ENCODE data around the gene SORL1.

The SORL1 gene

DNA sequence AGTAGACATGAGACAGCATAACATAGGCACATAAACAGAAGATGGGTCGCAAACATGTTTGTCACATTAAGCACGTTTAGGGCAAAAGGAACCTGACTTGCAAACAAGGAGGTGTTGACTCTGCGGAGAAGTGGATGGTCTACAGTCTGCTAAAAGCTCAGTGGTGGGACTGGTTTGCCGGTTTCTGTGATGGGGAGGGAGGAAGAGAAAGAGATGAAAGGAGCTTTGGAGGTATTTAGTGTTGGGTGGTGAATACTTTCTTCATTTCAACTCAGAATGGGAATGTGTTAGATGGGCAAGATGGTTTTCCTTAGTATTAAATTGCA is 192.0 kb downstream of the SORL1 start:
- Histone ChIP-seq H3K9ac (ENCODE audit: low read depth, low read length) (no peak overlapping the region), H3K4me1 (ENCODE audit: insufficient read depth, low read length) (no peaks in the 10 kb centered on the region), H3K4me3 (ENCODE audit: low read depth in 1 of 2, low read length in 2 of 2) (no peak overlapping the region), H3K27ac (ENCODE audit: low read length) (no peak overlapping the region), H2AFZ (ENCODE audit: low read depth, low read length) (no peak overlapping the region), H3K4me2 (ENCODE audit: insufficient read depth, low read length) (no peak overlapping the region), H3K9me3 (ENCODE audit: insufficient read depth, low read length, severe bottlenecking) (no peaks in the 10 kb centered on the region), H3K27me3 (ENCODE audit: insufficient read depth, low read length, poor library complexity) (no peaks in the 10 kb centered on the region), H3K79me2 (ENCODE audit: insufficient read depth, low read length) (no peaks in the 10 kb centered on the region), H4K20me1 (ENCODE audit: insufficient read depth, low read length) (no peaks in the 10 kb centered on the region), H3K36me3 (ENCODE audit: insufficient read depth, low read length) (no peaks in the 10 kb centered on the region)
- ATAC-seq (ENCODE audit: insufficient read depth, low read depth): no peak
- TF ChIP-seq EZH2 (IDR thresholded peaks at IDR 0.05; ENCODE audit: borderline replicate concordance, low read depth, low read length, severe bottlenecking): no peak
- TF ChIP-seq, protein P1, sequence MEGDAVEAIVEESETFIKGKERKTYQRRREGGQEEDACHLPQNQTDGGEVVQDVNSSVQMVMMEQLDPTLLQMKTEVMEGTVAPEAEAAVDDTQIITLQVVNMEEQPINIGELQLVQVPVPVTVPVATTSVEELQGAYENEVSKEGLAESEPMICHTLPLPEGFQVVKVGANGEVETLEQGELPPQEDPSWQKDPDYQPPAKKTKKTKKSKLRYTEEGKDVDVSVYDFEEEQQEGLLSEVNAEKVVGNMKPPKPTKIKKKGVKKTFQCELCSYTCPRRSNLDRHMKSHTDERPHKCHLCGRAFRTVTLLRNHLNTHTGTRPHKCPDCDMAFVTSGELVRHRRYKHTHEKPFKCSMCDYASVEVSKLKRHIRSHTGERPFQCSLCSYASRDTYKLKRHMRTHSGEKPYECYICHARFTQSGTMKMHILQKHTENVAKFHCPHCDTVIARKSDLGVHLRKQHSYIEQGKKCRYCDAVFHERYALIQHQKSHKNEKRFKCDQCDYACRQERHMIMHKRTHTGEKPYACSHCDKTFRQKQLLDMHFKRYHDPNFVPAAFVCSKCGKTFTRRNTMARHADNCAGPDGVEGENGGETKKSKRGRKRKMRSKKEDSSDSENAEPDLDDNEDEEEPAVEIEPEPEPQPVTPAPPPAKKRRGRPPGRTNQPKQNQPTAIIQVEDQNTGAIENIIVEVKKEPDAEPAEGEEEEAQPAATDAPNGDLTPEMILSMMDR (IDR thresholded peaks at IDR 0.05; ENCODE audit: borderline replicate concordance, extremely low read depth, low read length, poor library complexity, severe bottlenecking): no peak
- no peak for DNase-seq

- DNase-seq (no peak), ATAC-seq (ENCODE audit: insufficient read depth, low read depth) (no peak)
- Histone ChIP-seq H3K79me2 (ENCODE audit: insufficient read depth, low read length) (no peaks in the 10 kb centered on the region), H3K4me2 (ENCODE audit: insufficient read depth, low read length) (no peak overlapping the region), H2AFZ (ENCODE audit: low read depth, low read length) (no peak overlapping the region), H3K4me3 (ENCODE audit: low read depth in 1 of 2, low read length in 2 of 2) (no peak overlapping the region), H4K20me1 (ENCODE audit: insufficient read depth, low read length) (no peaks in the 10 kb centered on the region), H3K9me3 (ENCODE audit: insufficient read depth, low read length, severe bottlenecking) (no peaks in the 10 kb centered on the region), H3K36me3 (ENCODE audit: insufficient read depth, low read length) (no peaks in the 10 kb centered on the region), H3K27ac (ENCODE audit: low read length) (no peak overlapping the region), H3K4me1 (ENCODE audit: insufficient read depth, low read length) (peaks cover 1% of the 10 kb centered on the region; the same call in 1 of the 2 replicates), H3K9ac (ENCODE audit: low read depth, low read length) (no peak overlapping the region), H3K27me3 (ENCODE audit: insufficient read depth, low read length, poor library complexity) (no peaks in the 10 kb centered on the region)
- no peak for TF ChIP-seq EZH2 (IDR thresholded peaks at IDR 0.05; ENCODE audit: borderline replicate concordance, low read depth, low read length, severe bottlenecking)
- TF ChIP-seq, protein P1 (IDR thresholded peaks at IDR 0.05; ENCODE audit: borderline replicate concordance, extremely low read depth, low read length, poor library complexity, severe bottlenecking): no peak
Measured at GRCh38 chr11:121645001-121645400, 192.9 kb downstream of the SORL1 start.

- Histone ChIP-seq H3K4me1 (ENCODE audit: insufficient read depth, low read length) (peaks cover 7% of the 10 kb centered on the region), H4K20me1 (ENCODE audit: insufficient read depth, low read length) (no peaks in the 10 kb centered on the region), H3K4me2 (ENCODE audit: insufficient read depth, low read length) (no peak overlapping the region), H3K27me3 (ENCODE audit: insufficient read depth, low read length, poor library complexity) (no peaks in the 10 kb centered on the region), H3K4me3 (ENCODE audit: low read depth in 1 of 2, low read length in 2 of 2) (no peak overlapping the region), H3K27ac (ENCODE audit: low read length) (no peak overlapping the region), H3K9ac (ENCODE audit: low read depth, low read length) (no peak overlapping the region), H3K9me3 (ENCODE audit: insufficient read depth, low read length, severe bottlenecking) (no peaks in the 10 kb centered on the region), H3K79me2 (ENCODE audit: insufficient read depth, low read length) (no peaks in the 10 kb centered on the region), H2AFZ (ENCODE audit: low read depth, low read length) (no peak overlapping the region), H3K36me3 (ENCODE audit: insufficient read depth, low read length) (no peaks in the 10 kb centered on the region)
- ATAC-seq (ENCODE audit: insufficient read depth, low read depth): no peak
- no peak for DNase-seq
- TF ChIP-seq, protein P1 (IDR thresholded peaks at IDR 0.05; ENCODE audit: borderline replicate concordance, extremely low read depth, low read length, poor library complexity, severe bottlenecking): no peak
- no peak for TF ChIP-seq EZH2 (IDR thresholded peaks at IDR 0.05; ENCODE audit: borderline replicate concordance, low read depth, low read length, severe bottlenecking)
Measured at GRCh38 chr11:121645596-121645995, 193.5 kb downstream of the SORL1 start.

- Histone ChIP-seq H3K27me3 (ENCODE audit: insufficient read depth, low read length, poor library complexity) (no peaks in the 10 kb centered on the region), H3K9me3 (ENCODE audit: insufficient read depth, low read length, severe bottlenecking) (no peaks in the 10 kb centered on the region), H4K20me1 (ENCODE audit: insufficient read depth, low read length) (no peaks in the 10 kb centered on the region), H3K4me2 (ENCODE audit: insufficient read depth, low read length) (no peak overlapping the region), H3K9ac (ENCODE audit: low read depth, low read length) (no peak overlapping the region), H2AFZ (ENCODE audit: low read depth, low read length) (no peak overlapping the region), H3K4me3 (ENCODE audit: low read depth in 1 of 2, low read length in 2 of 2) (no peak overlapping the region), H3K79me2 (ENCODE audit: insufficient read depth, low read length) (no peaks in the 10 kb centered on the region), H3K4me1 (ENCODE audit: insufficient read depth, low read length) (peaks cover 16% of the 10 kb centered on the region), H3K27ac (ENCODE audit: low read length) (no peak overlapping the region), H3K36me3 (ENCODE audit: insufficient read depth, low read length) (no peaks in the 10 kb centered on the region)
- DNase-seq (no peak), ATAC-seq (ENCODE audit: insufficient read depth, low read depth) (no peak)
- TF ChIP-seq EZH2 (IDR thresholded peaks at IDR 0.05; ENCODE audit: borderline replicate concordance, low read depth, low read length, severe bottlenecking): no peak
- TF ChIP-seq, protein P1 (IDR thresholded peaks at IDR 0.05; ENCODE audit: borderline replicate concordance, extremely low read depth, low read length, poor library complexity, severe bottlenecking): no peak
Measured at GRCh38 chr11:121648306-121648705, 196.2 kb downstream of the SORL1 start.
